Skeletal muscle cell (primary cell): Measurements from ENCODE around the gene TIMP2.
"Not testable (repeated sequence)": the region's sequence is repeated elsewhere in the genome, so short reads cannot be mapped to it uniquely, and the experiment has no call there.

Source experiments
- DNase-seq: peaks from one replicate; pipeline ENCODE4 v3.0.0-alpha.2; 2010; ENCODE audit warnings: low read depth
- H3K4me3 ChIP-seq: 2 replicates; pipeline ENCODE4 v1.5.1; 2011; ENCODE audit warnings: low read depth, mild to moderate bottlenecking, control low read depth, low read length, moderate library complexity

Gene TIMP2

GRCh38 chr17:78925234-78925633 is at the start of gene TIMP2:
TIMP2 (minus strand) TSS chr17:78925387; CDS start chr17:78925088, 299 bp downstream.
- no peak for DNase-seq
- peak within 1 kb of the TSS; percentile 75 for H3K4me3 ChIP-seq

GRCh38 chr17:78973792-78974520 is 48.8 kb upstream of the TIMP2 start:
- H3K4me3 ChIP-seq, result no peak overlapping the region
- DNase-seq, result no peak

GRCh38 chr17:78973196-78973595 is 48.0 kb upstream of the TIMP2 start:
- H3K4me3 ChIP-seq, result no peak overlapping the region
- no peak for DNase-seq

- H3K4me3 ChIP-seq, result no peak overlapping the region
- no peak for DNase-seq
Measured at GRCh38 chr17:78972507-78973105, 47.4 kb upstream of the TIMP2 start.

GRCh38 chr17:78971756-78972506 is 46.7 kb upstream of the TIMP2 start:
- H3K4me3 ChIP-seq, result no peak overlapping the region
- no peak for DNase-seq

- no peak overlapping the region for H3K4me3 ChIP-seq
- no peak for DNase-seq
Measured at GRCh38 chr17:78970834-78971755, 45.9 kb upstream of the TIMP2 start.

GRCh38 chr17:78969865-78970264 is 44.7 kb upstream of the TIMP2 start:
- DNase-seq, result no peak
- no peak overlapping the region for H3K4me3 ChIP-seq

- DNase-seq, result no peak
- no peak overlapping the region for H3K4me3 ChIP-seq
Measured at GRCh38 chr17:78967782-78968362, 42.7 kb upstream of the TIMP2 start.

GRCh38 chr17:78966910-78967600 is 41.9 kb upstream of the TIMP2 start:
- no peak overlapping the region for H3K4me3 ChIP-seq
- DNase-seq, result no peak

GRCh38 chr17:78966123-78966813 is 41.1 kb upstream of the TIMP2 start:
- no peak for DNase-seq
- no peak overlapping the region for H3K4me3 ChIP-seq

GRCh38 chr17:78965491-78965924 is 40.3 kb upstream of the TIMP2 start:
- DNase-seq, result no peak
- no peak overlapping the region for H3K4me3 ChIP-seq

GRCh38 chr17:78963378-78963777 is 38.2 kb upstream of the TIMP2 start:
- DNase-seq, result no peak

GRCh38 chr17:78962984-78963348 is 37.8 kb upstream of the TIMP2 start:
- not testable (repeated sequence) for H3K4me3 ChIP-seq

More at GRCh38 chr17:78963378-78963777, 38.2 kb upstream of the TIMP2 start:
- H3K4me3 ChIP-seq, result no peak overlapping the region

GRCh38 chr17:78962345-78962983 is 37.3 kb upstream of the TIMP2 start:
- DNase-seq, result no peak
- no peak overlapping the region for H3K4me3 ChIP-seq

More at GRCh38 chr17:78962984-78963348, 37.8 kb upstream of the TIMP2 start:
- not testable (repeated sequence) for DNase-seq

- no peak overlapping the region for H3K4me3 ChIP-seq
- DNase-seq, result no peak
Measured at GRCh38 chr17:78961571-78961970, 36.4 kb upstream of the TIMP2 start.

- no peak for DNase-seq
- H3K4me3 ChIP-seq, result no peak overlapping the region
Measured at GRCh38 chr17:78960928-78961327, 35.7 kb upstream of the TIMP2 start.

- H3K4me3 ChIP-seq, result no peak overlapping the region
- no peak for DNase-seq
Measured at GRCh38 chr17:78959803-78960202, 34.6 kb upstream of the TIMP2 start.
